Thyroid gland (tissue), 4 donors: ENCODE results near the gene SALL1.

Source experiments
- POLR2A ChIP-seq, 2 donors: fragments of 450-650 bp; IDR thresholded peaks; one replicate each; pipeline ENCODE4 v1.6.1; 2017; ENCODE audit warnings: antibody characterized with exemption in 2 of 2, mild to moderate bottlenecking in 2 of 2, moderate library complexity in 1 of 2
- TF ChIP-seq, protein P1 (sequence below), 6 experiments: fragments of 200-600 bp in 3 of 6; fragments of 450-650 bp in 3 of 6; sonication (generic) in 3 of 6; IDR thresholded peaks; one replicate each; pipeline ENCODE4 v1.5.1; 2016 to 2019; ENCODE audit warnings: antibody characterized with exemption in 6 of 6, mild to moderate bottlenecking in 2 of 6, inconsistent platforms in 1 of 6, moderate library complexity in 1 of 6

DNA sequence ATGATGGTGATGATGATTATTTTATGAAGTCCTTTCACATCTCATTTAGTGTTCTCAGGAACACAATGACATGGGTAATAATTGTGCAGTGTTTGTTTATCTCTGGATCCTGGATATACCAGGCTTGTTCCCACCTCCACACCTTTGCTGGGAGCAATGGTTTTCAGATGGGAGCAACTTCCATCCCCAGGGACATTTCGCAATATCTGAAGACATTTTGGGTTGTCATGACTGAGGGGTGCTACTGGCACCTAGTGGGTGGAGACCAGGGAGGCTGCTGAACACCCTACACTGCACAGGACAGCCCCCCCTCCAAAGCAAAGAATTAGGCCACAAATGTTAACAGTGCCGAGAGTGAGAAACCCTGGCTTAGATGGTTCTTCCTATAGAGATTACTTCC lies 13.5 kb upstream of the SALL1 start:
- TF ChIP-seq POLR2A (IDR thresholded peaks at IDR 0.05), result no peak
- TF ChIP-seq, protein P1, sequence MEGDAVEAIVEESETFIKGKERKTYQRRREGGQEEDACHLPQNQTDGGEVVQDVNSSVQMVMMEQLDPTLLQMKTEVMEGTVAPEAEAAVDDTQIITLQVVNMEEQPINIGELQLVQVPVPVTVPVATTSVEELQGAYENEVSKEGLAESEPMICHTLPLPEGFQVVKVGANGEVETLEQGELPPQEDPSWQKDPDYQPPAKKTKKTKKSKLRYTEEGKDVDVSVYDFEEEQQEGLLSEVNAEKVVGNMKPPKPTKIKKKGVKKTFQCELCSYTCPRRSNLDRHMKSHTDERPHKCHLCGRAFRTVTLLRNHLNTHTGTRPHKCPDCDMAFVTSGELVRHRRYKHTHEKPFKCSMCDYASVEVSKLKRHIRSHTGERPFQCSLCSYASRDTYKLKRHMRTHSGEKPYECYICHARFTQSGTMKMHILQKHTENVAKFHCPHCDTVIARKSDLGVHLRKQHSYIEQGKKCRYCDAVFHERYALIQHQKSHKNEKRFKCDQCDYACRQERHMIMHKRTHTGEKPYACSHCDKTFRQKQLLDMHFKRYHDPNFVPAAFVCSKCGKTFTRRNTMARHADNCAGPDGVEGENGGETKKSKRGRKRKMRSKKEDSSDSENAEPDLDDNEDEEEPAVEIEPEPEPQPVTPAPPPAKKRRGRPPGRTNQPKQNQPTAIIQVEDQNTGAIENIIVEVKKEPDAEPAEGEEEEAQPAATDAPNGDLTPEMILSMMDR (IDR thresholded peaks at IDR 0.05), result no peak
